Gastrocnemius medialis (tissue), 4 donors: ENCODE measurements around the gene VWA5B1.

Experiments
- CTCF ChIP-seq, 5 experiments: fragments of 450-650 bp in 3 of 5; fragments of 200-600 bp in 2 of 5; sonication (generic) in 2 of 5; IDR thresholded peaks in 4 of 5; conservative IDR thresholded peaks in 1 of 5; 1 replicate in 4 of 5; 2 replicates in 1 of 5; pipeline ENCODE4 v1.5.1; 2016 to 2019; ENCODE audit warnings: antibody characterized with exemption in 5 of 5, mild to moderate bottlenecking in 3 of 5, moderate library complexity in 3 of 5
- POLR2A ChIP-seq, 2 donors: fragments of 450-650 bp; IDR thresholded peaks; one replicate each; pipeline ENCODE4 v1.6.1; 2017; ENCODE audit warnings: antibody characterized with exemption in 2 of 2, mild to moderate bottlenecking in 2 of 2, moderate library complexity in 2 of 2

- TF ChIP-seq CTCF (IDR thresholded peaks at IDR 0.05 in 4 of 5, conservative IDR thresholded peaks at IDR 0.05 in 1 of 5) (no peak), POLR2A (IDR thresholded peaks at IDR 0.05) (no peak)
Measured at GRCh38 chr1:20318971-20319370, 28.3 kb downstream of the VWA5B1 start.
